Astrocyte (in vitro differentiated cells and primary cell): ENCODE data around the gene RAB3B. TPM values are rescaled to one million over a fixed set of nuclear protein-coding genes. Genes with fewer than 3 reads are reported as not detected.
A peak's percentile ranks its signal among the peaks of the same experiment; 100 is the strongest.

Source experiments
- DNase-seq: peaks from one replicate; pipeline ENCODE4 v3.0.0-alpha.2; 2010; ENCODE audit warnings: low read depth
- FAIRE-seq: peaks from 2 replicates; lab custom pipeline; 2011; peaks lifted over from hg19 to GRCh38; lab: Jason Lieb, UNC
- H2AFZ ChIP-seq: 2 replicates; pipeline ENCODE4 v1.6.0; 2012; ENCODE audit warnings: low read depth, low read length, inconsistent platforms
- H3K27ac ChIP-seq: 2 replicates; pipeline ENCODE4 v1.5.1; 2011; ENCODE audit warnings: low read depth, low read length, inconsistent platforms
- H3K27me3 ChIP-seq: 2 replicates; pipeline ENCODE4 v1.6.0; 2011; ENCODE audit warnings: low read length, inconsistent platforms; ENCODE audit not compliant: insufficient read depth
- H3K36me3 ChIP-seq: 2 replicates; pipeline ENCODE4 v1.5.1; 2011; ENCODE audit warnings: low read length, inconsistent platforms; ENCODE audit not compliant: insufficient read depth
- H3K4me1 ChIP-seq: 2 replicates; pipeline ENCODE4 v1.5.1; 2011; ENCODE audit warnings: low read length, inconsistent platforms; ENCODE audit not compliant: insufficient read depth
- H3K4me2 ChIP-seq: 2 replicates; pipeline ENCODE4 v1.6.0; 2012; ENCODE audit warnings: low read length, inconsistent platforms
- H3K4me3 ChIP-seq: 2 replicates; pipeline ENCODE4 v1.5.1; 2011; ENCODE audit warnings: low read depth, mild to moderate bottlenecking, low read length, inconsistent platforms; ENCODE audit not compliant: insufficient read depth
- H3K79me2 ChIP-seq: 2 replicates; pipeline ENCODE4 v1.6.0; 2012; ENCODE audit warnings: mild to moderate bottlenecking, low read length, inconsistent platforms; ENCODE audit not compliant: insufficient read depth
- H3K9ac ChIP-seq: 2 replicates; pipeline ENCODE4 v1.6.0; 2012; ENCODE audit warnings: mild to moderate bottlenecking, low read length, inconsistent platforms
- H3K9me3 ChIP-seq: 2 replicates; pipeline ENCODE4 v1.5.1; 2012; ENCODE audit warnings: low read depth, mild to moderate bottlenecking, low read length, inconsistent platforms; ENCODE audit not compliant: insufficient read depth
- H4K20me1 ChIP-seq: 2 replicates; pipeline ENCODE4 v1.6.0; 2012; ENCODE audit warnings: low read length, inconsistent platforms; ENCODE audit not compliant: insufficient read depth
- H3K27ac Mint-ChIP-seq: one replicate; pipeline ENCODE4 v1.8.0; 2021; ENCODE audit warnings: mild to moderate bottlenecking, mixed read lengths; ENCODE audit not compliant: unreplicated experiment
- H3K27me3 Mint-ChIP-seq: one replicate; pipeline ENCODE4 v1.8.0; 2021; ENCODE audit warnings: low read depth, mixed read lengths; ENCODE audit not compliant: unreplicated experiment
- H3K36me3 Mint-ChIP-seq: one replicate; pipeline ENCODE4 v1.8.0; 2021; ENCODE audit warnings: low read depth, mixed read lengths; ENCODE audit not compliant: unreplicated experiment
- H3K4me1 Mint-ChIP-seq: one replicate; pipeline ENCODE4 v1.8.0; 2021; ENCODE audit warnings: low read depth, mixed read lengths; ENCODE audit not compliant: unreplicated experiment
- H3K4me3 Mint-ChIP-seq: one replicate; pipeline ENCODE4 v1.8.0; 2021; ENCODE audit warnings: mild to moderate bottlenecking, moderate library complexity, mixed read lengths; ENCODE audit not compliant: unreplicated experiment
- H3K9me3 Mint-ChIP-seq: one replicate; pipeline ENCODE4 v1.8.0; 2021; ENCODE audit warnings: mild to moderate bottlenecking, mixed read lengths; ENCODE audit not compliant: unreplicated experiment
- EZH2 ChIP-seq: IDR thresholded peaks from 2 replicates; pipeline ENCODE4 v1.6.1; 2012; ENCODE audit warnings: mild to moderate bottlenecking, low read length, inconsistent platforms; ENCODE audit not compliant: insufficient read depth
- total RNA-seq: library from RNA; stranded (reverse); gene quantifications from 2 replicates; pipeline ENCODE4 v1.2.1, GENCODE V29; 2021
- TF ChIP-seq, protein P1 (sequence below): IDR thresholded peaks from 2 replicates; pipeline ENCODE4 v1.5.1; 2011; ENCODE audit warnings: low read depth, mild to moderate bottlenecking, inconsistent platforms, low read length, moderate library complexity; ENCODE audit not compliant: insufficient read depth

The RAB3B gene
- total RNA-seq, 1 donor from 2014 or later = 49.2 TPM

DNA sequence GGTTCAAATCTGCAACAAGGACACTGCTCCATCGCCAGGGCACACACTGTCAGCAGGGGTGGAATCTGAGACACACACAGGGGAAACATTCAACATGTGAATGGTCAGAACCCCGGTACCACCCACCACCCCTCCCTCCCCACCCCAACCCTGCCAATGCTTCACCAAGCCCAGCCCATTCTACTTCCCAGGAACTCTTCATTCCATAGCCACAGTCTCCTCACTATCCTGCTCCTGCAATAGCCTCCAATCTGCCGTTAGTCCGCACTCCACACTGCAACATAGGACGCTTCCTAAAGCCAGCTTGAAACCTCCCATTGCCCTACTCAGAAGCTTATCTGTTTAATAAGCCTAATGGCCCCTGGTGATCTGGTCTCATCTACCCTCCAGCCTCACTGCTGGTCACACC, 7.5 kb upstream of the RAB3B start:
- Histone ChIP-seq H3K36me3 (no peaks in the 10 kb centered on the region), H3K27ac (no peak overlapping the region), H3K9me3 (no peaks in the 10 kb centered on the region), H4K20me1 (no peaks in the 10 kb centered on the region), H3K79me2 (no peaks in the 10 kb centered on the region), H2AFZ (no peak overlapping the region), H3K9ac (no peak overlapping the region), H3K4me3 (no peak overlapping the region), H3K27me3 (peaks cover 2% of the 10 kb centered on the region), H3K4me1 (no peaks in the 10 kb centered on the region), H3K4me2 (no peak overlapping the region)
- FAIRE-seq = no peak
- Mint-ChIP-seq H3K4me3 (no peak overlapping the region), H3K4me1 (peaks cover 3% of the 10 kb centered on the region), H3K36me3 (no peaks in the 10 kb centered on the region), H3K27ac (no peak overlapping the region), H3K9me3 (no peaks in the 10 kb centered on the region), H3K27me3 (peaks cover 6% of the 10 kb centered on the region)
- no peak for DNase-seq
- TF ChIP-seq, protein P1, sequence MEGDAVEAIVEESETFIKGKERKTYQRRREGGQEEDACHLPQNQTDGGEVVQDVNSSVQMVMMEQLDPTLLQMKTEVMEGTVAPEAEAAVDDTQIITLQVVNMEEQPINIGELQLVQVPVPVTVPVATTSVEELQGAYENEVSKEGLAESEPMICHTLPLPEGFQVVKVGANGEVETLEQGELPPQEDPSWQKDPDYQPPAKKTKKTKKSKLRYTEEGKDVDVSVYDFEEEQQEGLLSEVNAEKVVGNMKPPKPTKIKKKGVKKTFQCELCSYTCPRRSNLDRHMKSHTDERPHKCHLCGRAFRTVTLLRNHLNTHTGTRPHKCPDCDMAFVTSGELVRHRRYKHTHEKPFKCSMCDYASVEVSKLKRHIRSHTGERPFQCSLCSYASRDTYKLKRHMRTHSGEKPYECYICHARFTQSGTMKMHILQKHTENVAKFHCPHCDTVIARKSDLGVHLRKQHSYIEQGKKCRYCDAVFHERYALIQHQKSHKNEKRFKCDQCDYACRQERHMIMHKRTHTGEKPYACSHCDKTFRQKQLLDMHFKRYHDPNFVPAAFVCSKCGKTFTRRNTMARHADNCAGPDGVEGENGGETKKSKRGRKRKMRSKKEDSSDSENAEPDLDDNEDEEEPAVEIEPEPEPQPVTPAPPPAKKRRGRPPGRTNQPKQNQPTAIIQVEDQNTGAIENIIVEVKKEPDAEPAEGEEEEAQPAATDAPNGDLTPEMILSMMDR = no peak

GRCh38 chr1:51989582-51990477, 670 bp downstream of the RAB3B start:
- H3K9ac ChIP-seq = peak overlapping the region; percentile 76
- H3K4me3 ChIP-seq = peak overlapping the region; percentile 57
- H3K36me3 ChIP-seq = no peaks in the 10 kb centered on the region
- H3K27me3 Mint-ChIP-seq = peaks cover 9% of the 10 kb centered on the region
- H3K9me3 ChIP-seq = no peaks in the 10 kb centered on the region
- H3K4me2 ChIP-seq = peak overlapping the region; percentile 83
- H3K4me3 Mint-ChIP-seq = peak overlapping the region; percentile 90
- H3K4me1 Mint-ChIP-seq = peaks cover 6% of the 10 kb centered on the region
- H3K27me3 ChIP-seq = peaks cover 2% of the 10 kb centered on the region
- no peaks in the 10 kb centered on the region for H3K79me2 ChIP-seq
- H4K20me1 ChIP-seq = no peaks in the 10 kb centered on the region
- H3K4me1 ChIP-seq = no peaks in the 10 kb centered on the region
- DNase-seq (no peak), FAIRE-seq (no peak)
- no peaks in the 10 kb centered on the region for H3K9me3 Mint-ChIP-seq
- no peak overlapping the region for H3K27ac Mint-ChIP-seq
- H3K36me3 Mint-ChIP-seq = peaks cover 3% of the 10 kb centered on the region
- no peak overlapping the region for H3K27ac ChIP-seq
- TF ChIP-seq, protein P1 = no peak
- TF ChIP-seq EZH2 = no peak
- peak overlapping the region; percentile 42 for H2AFZ ChIP-seq

GRCh38 chr1:51988254-51988653, 2.2 kb downstream of the RAB3B start:
- H3K36me3 Mint-ChIP-seq = peaks cover 3% of the 10 kb centered on the region
- Histone ChIP-seq H4K20me1 (no peaks in the 10 kb centered on the region), H3K4me2 (no peak overlapping the region), H3K36me3 (no peaks in the 10 kb centered on the region), H3K4me3 (no peak overlapping the region), H3K4me1 (no peaks in the 10 kb centered on the region), H2AFZ (no peak overlapping the region), H3K9ac (no peak overlapping the region), H3K9me3 (no peaks in the 10 kb centered on the region), H3K79me2 (no peaks in the 10 kb centered on the region), H3K27me3 (peaks cover 2% of the 10 kb centered on the region), H3K27ac (no peak overlapping the region)
- H3K4me3 Mint-ChIP-seq = peak overlapping the region; percentile 90
- peaks cover 9% of the 10 kb centered on the region for H3K27me3 Mint-ChIP-seq
- no peak for FAIRE-seq
- DNase-seq = no peak
- no peak overlapping the region for H3K27ac Mint-ChIP-seq
- TF ChIP-seq, protein P1 = no peak
- no peak for TF ChIP-seq EZH2
- no peaks in the 10 kb centered on the region for H3K9me3 Mint-ChIP-seq
- peaks cover 6% of the 10 kb centered on the region for H3K4me1 Mint-ChIP-seq
